GM18517 (cell line): Measurements from ENCODE around the gene NAA35.
A peak's percentile ranks its signal among the peaks of the same experiment; 100 is the strongest.
"Not testable (repeated sequence)": the region's sequence is repeated elsewhere in the genome, so short reads cannot be mapped to it uniquely, and the experiment has no call there.

Experiments
- ATAC-seq: cut with Tn5 transposase; IDR thresholded peaks from one replicate; pipeline ENCODE4 v1.9.1; 2021; ENCODE audit warnings: mild to moderate bottlenecking, moderate library complexity; ENCODE audit not compliant: unreplicated experiment

The NAA35 gene

DNA sequence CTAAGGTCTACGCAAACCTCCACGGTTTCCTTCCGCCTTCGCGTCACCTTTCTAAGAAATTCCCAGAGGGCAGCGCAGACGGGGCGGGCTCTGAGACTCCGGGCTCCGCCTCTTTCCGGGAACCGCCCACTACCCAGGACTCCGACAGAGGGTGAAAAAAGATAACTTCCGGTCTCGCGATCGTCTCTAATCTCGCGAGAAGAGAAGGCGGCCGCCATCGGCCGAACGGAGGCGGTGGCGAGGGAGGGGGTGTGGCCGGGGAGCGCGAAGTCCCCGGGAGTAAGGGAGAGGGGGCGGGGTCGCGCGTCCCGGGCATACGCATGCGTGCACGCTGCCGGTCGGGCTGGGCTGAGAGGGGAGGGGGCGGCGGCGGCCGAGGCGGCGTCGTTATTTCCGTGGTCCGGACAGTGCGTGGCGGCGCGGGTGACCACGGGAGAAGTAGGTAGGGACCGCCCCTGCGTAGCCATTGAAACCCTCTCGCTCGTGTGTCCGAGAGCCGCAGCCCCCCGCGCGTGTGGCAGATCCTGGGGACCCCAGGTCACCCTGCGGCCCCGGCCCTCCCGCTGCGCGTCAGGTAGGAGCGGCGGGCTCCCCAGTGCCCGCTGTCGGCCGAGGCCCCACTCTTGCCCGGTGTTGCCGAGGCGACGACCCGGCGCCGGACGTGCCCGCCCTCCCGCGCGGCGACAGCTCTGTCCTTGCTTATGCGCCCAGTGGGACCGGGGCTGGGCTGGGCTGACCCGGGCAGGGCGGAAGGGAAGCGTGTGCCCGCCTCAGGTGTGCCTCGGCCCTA lies at the start of gene NAA35:
TSS of gene NAA35 (plus strand) at position 315 of the 790 bp plus-strand sequence. CDS start 1,014 bp downstream, outside the sequence.
- ATAC-seq, result peak; percentile 84

DNA sequence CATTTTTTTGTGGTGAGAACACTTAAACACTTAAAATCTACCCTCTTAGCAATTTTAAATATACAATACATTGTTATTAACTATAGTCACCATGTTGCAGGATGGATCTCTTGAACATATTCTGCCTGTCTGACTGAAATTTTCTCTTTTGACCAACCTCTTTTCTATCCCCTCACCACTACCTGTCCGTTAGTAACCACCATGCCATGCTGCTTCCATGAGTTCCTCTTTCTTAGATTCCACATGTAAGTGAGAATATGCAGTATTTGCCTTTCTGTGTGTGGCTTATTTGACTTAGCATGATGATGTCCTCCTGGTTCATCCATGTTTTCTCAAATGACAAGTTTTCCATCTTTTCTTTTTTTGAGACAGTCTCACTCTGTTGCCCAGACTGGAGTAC lies 48.5 kb upstream of the NAA35 start:
- ATAC-seq, result no peak

DNA sequence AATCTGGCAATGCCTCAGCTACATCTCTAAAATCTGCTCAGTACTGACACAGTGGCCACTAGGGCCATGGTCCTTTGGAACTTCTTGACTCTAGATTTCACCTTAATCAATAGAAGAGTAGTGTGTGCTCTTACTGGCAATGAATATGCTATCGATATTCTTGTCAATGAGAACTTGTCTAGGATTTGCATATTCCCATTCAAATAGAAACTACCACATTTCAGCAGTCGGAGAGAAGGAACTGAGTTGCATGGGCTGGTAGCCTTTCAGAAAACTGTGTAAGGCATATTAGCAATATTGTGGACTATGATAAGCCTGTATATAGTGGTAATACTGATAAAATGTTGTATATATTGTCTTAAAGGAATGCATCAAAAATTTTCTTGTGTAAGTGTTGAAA lies 45.3 kb upstream of the NAA35 start:
- no peak for ATAC-seq

DNA sequence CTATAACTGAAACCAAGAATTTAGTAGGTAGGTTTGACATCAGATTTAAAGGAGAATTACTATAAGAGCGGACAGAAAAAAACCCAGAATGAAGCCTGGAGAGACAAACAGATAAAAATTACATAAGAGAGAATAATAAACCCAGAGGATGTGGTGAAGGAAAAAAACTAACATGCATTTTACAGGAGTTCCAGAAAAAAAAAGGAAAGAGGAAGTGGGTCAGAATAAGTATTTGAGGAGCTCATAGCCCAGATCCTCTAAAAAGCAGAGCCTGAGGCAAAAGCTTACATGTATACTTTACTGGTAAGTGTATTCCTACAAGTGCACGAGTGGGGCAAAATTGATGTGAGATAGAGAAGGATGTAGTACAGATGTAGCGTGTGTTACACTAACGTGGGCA lies 43.1 kb upstream of the NAA35 start:
- no peak for ATAC-seq

DNA sequence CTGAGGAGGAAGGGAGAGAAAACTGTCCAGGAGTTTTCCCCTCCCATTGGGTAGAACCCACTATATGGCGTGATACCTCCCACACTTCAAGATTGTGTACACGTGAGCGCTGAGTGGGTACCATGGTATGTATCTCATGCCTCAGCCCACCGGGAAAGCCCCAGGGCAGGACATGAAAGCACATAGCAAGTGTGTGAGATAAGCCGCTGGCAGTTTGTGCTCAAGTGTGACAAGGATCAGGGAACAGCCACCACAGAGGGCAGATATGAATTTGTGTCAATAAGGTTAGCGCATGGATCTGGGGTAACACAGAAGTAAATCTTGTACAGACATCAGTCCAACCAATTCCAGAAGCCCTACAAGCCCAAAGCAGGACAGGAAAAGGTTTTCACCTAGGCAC lies 42.6 kb upstream of the NAA35 start:
- ATAC-seq, result no peak

DNA sequence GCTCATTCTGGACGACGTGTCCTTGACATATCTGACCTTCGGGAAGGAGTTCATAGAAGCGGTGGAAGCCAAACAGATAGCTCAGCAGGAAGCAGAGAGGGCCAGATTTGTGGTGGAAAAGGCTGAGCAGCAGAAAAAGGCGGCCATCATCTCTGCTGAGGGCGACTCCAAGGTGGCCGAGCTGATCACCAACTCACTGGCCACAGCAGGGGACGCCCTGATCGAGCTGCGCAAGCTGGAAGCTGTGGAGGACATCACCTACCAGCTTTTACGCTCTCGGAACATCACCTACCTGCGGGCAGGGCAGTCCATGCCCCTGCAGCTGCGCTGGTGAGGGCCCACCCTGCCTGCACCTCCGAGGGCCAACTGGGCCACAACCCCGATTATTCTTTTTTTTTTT lies 41.6 kb upstream of the NAA35 start:
- ATAC-seq, result no peak

DNA sequence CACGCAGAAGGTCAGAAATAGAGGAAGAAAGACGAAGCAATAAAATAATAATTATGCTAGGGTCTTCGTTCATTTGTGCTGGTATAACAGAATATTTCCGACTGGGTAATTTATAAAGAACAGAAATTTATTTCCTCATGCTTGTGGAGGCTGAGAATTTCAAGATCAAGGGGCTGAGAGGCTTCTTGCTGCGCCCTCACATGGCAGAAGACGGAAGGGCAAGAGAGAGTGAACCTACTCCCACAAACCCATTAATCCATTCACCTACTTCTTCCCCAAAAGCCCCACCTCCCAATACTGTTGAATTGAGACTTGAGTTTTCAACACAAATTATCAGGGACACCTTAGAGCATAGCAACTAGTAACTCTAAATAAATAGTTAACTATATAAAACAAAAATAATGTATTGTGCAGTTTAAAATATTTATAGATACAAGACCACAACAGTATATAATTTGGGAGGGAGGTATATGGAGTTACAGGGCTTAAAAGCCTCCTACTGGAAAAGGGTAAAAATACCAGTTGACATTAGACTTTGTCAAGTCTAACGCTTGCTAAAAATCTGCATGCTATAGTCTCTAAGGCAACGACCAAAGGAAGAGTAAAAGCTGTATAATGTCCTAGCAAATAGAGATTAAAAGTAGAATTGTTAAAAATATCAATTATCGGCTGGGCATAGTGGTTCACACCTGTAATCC lies 40.3 kb upstream of the NAA35 start:
- no peak for ATAC-seq

DNA sequence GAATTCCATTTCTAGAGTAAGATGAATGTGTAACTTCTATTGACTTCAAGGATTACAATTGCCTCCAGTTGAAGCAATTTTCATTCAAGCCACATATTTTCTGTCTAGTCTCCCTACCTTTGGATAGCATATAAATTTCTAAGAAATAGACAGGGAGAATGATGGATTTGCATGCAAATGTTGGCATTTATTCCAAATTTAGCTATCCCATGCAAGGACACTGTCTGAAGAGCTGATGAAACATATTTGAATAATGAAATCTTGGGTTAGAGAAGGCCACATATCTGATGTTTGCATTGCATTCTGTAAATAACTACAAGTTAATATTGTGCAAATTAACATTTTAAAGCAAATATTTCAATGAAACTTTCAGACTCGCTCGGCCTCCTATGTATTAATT lies 36.0 kb upstream of the NAA35 start:
- no peak for ATAC-seq

DNA sequence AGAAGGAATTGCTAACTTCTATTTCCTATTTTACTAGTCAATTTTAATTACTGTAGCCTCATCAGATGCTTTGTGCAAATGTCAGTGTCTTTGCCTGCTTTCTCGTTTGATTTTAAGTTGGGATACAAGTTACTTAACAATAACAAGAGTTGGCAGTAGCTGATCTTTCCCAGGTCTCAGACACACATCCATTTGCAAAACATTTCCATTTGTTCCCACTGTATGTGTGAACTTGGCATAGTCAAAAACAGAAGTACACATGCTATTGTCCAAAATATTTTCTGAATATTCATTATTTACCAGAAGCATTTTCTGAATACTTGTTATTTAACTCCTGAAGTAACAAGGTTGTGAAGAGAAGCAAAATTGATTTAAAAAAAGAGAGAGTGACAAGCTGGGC lies 35.0 kb upstream of the NAA35 start:
- ATAC-seq, result no peak

DNA sequence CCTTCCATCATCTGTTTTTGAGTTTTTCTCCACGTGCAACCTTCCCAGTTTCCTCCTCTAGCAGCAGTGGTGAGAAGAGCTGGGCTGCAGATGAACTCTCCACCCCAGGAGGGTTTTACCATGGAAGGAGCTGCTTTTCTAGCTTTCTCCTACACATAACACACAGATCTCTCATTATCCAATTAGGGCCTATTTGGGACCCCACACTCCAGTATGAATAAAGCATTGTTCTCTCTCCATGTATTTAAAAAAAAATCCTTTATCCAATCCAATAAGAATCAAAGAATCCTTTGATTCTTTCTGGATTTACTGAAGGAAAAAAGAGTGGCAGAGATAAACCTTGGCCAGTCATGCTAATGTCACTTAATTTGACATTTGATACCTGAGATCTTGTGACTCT lies 31.6 kb upstream of the NAA35 start:
- ATAC-seq, result no peak

DNA sequence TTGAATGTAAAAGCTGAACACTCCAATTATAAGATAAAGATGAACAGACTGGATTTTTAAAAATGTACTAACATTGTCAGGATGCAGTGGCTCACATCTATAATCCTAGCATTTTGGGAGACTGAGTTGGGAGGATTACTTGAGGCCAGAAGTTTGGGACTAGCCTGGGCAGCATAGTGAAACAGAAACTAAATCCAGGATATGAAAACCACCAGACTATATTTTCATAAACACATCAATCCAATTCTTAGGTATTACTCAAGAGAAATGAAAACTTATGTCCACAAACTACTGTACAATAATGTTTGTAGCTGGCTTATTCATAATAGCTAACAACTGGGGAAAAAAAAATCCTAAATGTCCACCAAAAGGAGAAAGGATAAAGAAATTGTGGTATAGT lies 26.8 kb upstream of the NAA35 start:
- ATAC-seq, result no peak

DNA sequence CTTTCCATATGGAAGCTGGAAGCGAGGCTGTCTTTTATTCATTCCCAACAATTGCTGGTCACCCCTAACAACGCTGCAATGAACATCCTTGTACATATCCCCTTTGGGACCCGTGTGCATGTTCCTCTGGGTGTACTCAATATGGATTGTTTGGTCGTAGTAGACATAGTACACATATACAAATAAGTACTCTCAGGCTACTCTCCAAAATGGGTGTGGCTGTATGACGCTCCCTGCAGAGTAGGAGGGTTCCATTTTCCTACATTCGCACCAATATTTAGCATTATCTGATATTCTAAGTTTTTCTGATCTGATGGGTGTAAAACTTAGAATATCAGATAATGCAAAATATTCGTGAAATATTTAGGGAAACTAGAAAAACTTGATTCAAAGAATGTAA lies 23.2 kb upstream of the NAA35 start:
- ATAC-seq, result no peak

DNA sequence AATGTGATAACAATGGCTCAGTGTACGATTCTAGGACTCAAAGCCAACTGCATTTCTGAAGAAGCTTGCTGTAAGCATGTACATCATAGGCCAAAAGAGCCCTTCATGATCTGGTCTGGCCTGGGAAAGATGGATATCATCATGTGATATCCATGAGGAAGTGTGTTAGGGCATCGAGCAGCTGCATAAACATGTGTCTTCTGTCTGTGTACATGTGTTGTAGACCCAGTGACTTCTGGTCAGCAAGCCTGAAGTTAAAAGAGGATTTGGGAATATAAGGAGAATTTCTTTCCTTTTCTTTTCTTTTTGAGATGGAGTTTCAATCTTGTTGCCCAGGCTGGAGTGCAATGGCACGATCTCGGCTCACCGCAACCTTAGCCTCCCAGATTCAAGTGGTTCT lies 15.5 kb upstream of the NAA35 start:
- no peak for ATAC-seq

DNA sequence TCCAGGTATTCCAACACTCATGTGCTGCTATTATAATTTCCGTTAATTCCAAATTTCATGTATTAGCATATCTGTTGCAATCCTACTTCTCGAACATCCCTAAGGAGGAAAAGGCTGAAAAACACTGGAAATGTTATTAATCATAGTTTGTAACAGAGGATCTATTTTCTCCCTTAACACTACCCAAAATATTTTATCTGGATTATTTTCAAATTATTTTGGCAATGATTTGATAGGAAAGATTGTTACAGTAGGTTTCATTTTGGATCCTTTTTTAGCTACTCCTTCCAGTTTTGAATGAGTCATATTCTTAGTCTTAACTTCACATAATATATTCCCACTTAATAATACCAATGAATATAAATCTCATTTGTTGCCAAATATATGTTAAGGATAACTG lies 13.9 kb upstream of the NAA35 start:
- ATAC-seq, result no peak

DNA sequence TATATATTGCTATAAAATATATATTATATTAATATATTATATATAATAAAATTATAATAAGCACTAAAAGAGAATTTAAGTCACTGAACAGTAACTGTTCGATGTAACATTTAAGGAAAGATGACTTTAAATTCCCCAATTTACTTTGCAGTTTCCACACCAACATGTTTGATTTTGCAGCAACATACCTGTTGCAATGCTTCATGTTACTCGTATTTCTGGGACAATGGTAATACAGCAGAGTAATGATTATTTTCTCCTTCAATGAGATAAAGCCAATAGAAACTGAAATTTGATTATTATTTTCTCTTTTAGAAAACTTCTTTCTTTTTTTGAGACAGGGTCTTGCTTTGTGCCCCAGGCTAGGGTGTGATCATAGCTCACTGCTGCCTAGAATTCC lies 9.5 kb upstream of the NAA35 start:
- no peak for ATAC-seq

DNA sequence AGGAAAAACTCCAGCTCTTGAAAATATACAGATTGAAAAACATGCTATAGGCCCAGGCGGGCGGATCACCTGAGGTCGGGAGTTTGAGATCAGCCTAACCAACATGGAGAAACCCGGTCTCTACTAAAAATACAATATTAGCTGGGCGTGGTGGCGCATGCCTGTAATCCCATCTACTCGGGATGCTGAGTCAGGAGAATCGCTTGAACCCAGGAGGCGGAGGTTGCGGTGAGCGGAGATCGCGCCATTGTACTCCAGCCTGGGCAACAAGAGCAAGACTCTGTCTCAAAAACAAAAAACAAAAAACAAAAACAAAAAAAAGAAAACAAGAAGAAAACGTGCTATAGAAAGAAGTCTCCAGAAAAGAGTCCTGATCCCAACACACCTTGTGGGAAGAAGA lies 5.0 kb upstream of the NAA35 start:
- not testable (repeated sequence) for ATAC-seq

DNA sequence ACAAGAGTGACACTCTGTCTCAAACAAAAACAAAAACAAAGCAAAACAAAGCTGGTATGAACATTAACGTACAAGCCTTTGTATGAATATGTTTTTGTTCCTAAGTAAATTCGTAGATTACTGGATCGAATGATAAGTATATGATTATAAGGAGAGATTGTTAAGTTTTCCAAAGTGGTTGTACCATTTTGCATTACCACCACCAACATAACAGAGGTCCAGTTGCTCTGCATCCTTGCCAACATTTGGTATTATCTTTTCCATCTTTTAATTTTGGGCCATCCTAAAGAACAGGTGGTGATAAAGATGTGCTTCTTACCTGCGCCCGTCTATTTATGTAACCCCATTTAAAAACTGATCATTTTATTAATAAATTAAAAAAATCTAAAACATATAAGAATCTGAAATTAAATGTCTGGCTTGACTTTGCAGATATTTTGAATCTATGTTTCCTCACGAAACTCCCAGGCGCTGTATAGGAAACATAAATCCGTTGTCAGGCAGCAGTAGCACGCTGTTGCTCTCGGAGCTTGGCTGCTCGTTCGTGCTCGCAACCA lies 593 bp upstream of the NAA35 start:
- no peak for ATAC-seq

DNA sequence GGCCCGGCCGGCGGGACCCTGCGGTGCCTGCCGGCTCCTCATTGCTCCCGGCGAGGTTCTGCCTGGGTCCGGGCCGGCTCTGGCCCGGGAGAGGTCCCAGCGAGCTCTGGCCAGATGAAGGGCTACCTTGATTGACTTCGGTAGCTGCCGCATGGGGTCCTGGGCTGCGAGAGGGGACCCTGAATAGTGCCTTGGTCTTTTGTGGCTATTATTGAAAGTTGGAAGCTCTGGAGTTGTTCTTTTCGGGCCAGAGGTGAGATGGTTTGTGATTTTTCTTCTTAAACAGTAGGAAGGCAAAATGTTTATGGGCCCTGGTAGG lies 635 bp downstream of the NAA35 start:
- ATAC-seq, result no peak

DNA sequence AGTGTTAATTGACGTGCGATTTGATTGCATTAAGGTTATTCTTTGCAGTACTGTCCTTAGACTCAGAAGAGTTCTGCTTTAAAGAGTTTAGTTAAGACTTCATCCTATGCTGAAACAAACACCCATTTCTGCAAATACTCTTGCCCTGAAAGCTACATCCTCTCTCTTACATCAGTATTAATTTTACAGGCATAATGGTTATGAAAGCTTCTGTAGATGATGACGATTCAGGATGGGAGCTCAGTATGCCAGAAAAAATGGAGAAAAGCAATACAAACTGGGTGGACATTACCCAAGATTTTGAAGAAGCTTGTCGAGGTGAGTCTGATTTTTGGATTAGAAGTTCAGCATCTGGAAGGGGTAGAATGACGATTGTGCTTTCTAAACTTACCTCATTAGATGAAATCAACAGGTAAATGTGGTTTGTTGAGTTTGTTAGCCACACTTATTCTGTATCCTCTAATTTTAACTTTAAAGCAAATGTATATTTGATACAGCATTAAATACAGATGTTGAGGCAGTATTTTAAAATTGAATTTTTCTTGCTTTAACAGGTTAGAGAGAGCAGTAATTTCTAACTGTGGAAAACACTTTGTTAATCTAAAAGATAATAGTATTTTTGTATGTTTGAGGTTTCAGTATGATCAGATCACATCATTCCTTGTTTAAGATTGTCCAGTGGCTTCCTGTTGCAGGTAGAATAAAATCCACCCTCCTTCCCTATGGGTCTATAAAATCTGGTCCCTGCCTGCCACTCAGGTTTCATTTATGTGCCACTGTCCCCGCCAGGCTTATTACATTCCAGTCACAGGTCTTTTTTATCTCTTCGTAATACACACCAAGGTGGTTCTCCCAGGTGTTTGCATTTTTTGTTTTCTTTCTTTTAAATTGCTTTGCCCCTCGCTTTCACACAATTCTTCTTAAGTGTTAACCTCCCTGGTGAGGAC lies 1.3 kb downstream of the NAA35 start:
- ATAC-seq, result no peak

DNA sequence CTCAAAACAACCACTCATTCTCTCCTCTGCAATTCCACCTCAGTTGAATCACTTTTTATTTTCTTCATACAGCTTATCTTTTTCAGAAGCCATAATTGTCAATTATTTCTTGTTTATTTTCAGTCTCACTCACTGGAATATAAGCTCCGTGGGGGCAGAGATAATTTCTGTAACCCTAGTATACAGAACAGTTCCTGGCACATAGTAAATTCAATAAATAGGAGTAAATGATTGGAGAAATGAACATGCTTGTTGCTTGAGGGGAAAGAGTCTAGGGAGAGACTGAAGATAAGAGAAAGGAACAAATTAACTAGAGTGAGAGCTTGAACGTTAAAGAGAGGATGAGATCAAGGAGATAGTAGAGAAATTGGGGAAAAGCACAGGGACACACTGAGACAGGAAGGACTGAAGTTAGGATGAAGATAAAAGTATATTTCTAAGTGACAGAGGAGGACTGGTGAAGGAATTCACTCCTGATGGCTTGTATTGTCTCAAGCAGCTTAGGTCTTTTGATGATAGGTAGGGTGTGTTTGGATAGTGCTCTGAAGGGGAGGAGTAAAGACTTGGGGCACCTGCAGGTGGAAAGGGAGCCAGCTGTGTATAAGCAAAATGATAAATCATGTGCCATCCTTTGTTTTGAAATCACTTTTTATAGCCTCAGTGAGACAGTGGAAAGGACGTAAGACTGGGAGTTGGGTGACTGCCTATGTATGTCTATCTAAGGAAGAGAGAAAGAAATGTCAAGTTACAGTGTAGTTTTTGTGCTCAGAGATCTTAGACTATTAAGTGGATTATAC lies 2.2 kb downstream of the NAA35 start:
- ATAC-seq, result no peak
